CD4-positive, alpha-beta T cell treated with Interleukin-15 for 4 hours (primary cell): ENCODE data around the gene KHDRBS2.

ENCODE experiments used
- DNase-seq: peaks from one replicate; pipeline ENCODE4 v3.0.0-alpha.2; 2020; ENCODE audit warnings: low spot score

KHDRBS2 gene

GRCh38 chr6:62174548-62174947, 111.5 kb downstream of the KHDRBS2 start:
- DNase-seq: no peak

GRCh38 chr6:62167736-62168135, 118.3 kb downstream of the KHDRBS2 start:
- DNase-seq: no peak

GRCh38 chr6:62162858-62163257, 123.2 kb downstream of the KHDRBS2 start:
- DNase-seq: no peak

GRCh38 chr6:62152796-62153195, 133.2 kb downstream of the KHDRBS2 start:
- no peak for DNase-seq

- no peak for DNase-seq
Observed at GRCh38 chr6:62150048-62150663, 135.9 kb downstream of the KHDRBS2 start.

GRCh38 chr6:62146954-62147853, 138.8 kb downstream of the KHDRBS2 start:
- DNase-seq: no peak

GRCh38 chr6:62129127-62129526, 156.9 kb downstream of the KHDRBS2 start:
- no peak for DNase-seq

GRCh38 chr6:62119401-62119800, 166.6 kb downstream of the KHDRBS2 start:
- DNase-seq: no peak

- no peak for DNase-seq
Observed at GRCh38 chr6:62103186-62103859, 182.7 kb downstream of the KHDRBS2 start.

- DNase-seq: no peak
Observed at GRCh38 chr6:62102387-62102786, 183.6 kb downstream of the KHDRBS2 start.

GRCh38 chr6:62090442-62091229, 195.4 kb downstream of the KHDRBS2 start:
- DNase-seq: no peak

GRCh38 chr6:62089781-62090180, 196.2 kb downstream of the KHDRBS2 start:
- DNase-seq: no peak

GRCh38 chr6:62086047-62086446, 200.0 kb downstream of the KHDRBS2 start:
- no peak for DNase-seq

GRCh38 chr6:62075869-62076268, 210.2 kb downstream of the KHDRBS2 start:
- DNase-seq: no peak

- no peak for DNase-seq
Observed at GRCh38 chr6:62059901-62060300, 226.1 kb downstream of the KHDRBS2 start.

GRCh38 chr6:62057300-62057699, 228.7 kb downstream of the KHDRBS2 start:
- DNase-seq: no peak

- no peak for DNase-seq
Observed at GRCh38 chr6:62045502-62045901, 240.5 kb downstream of the KHDRBS2 start.

- DNase-seq: no peak
Observed at GRCh38 chr6:62043084-62043483, 242.9 kb downstream of the KHDRBS2 start.

- no peak for DNase-seq
Observed at GRCh38 chr6:62042429-62042828, 243.6 kb downstream of the KHDRBS2 start.

GRCh38 chr6:62039605-62040004, 246.4 kb downstream of the KHDRBS2 start:
- DNase-seq: no peak

GRCh38 chr6:62037445-62037844, 248.6 kb downstream of the KHDRBS2 start:
- no peak for DNase-seq

GRCh38 chr6:62035952-62036351, 250.1 kb downstream of the KHDRBS2 start:
- DNase-seq: no peak
